H1 (cell line): ENCODE measurements around the gene NOS2. TPM values are rescaled to one million over a fixed set of nuclear protein-coding genes. Genes with fewer than 3 reads are reported as not detected.
A peak's percentile ranks its signal among the peaks of the same experiment; 100 is the strongest.

ENCODE experiments used
- E2F6 ChIP-seq: IDR thresholded peaks from 2 replicates; pipeline ENCODE4 v1.6.1; 2012; ENCODE audit warnings: inconsistent platforms
- HDAC2 ChIP-seq, 2 experiments: fragments of 300-600 bp in 1 of 2; sonication (generic) in 1 of 2; IDR thresholded peaks; 2 replicates each; pipeline ENCODE4 v1.6.1; 2011 to 2012; ENCODE audit warnings: low read depth in 2 of 2, low read length in 2 of 2, mild to moderate bottlenecking in 2 of 2, moderate library complexity in 2 of 2, borderline replicate concordance in 1 of 2, inconsistent platforms in 1 of 2
- KDM1A ChIP-seq: fragments of 200-600, 300-600 bp; sonication (generic); IDR thresholded peaks from 2 replicates; pipeline ENCODE4 v1.7.1; 2016; ENCODE audit warnings: mild to moderate bottlenecking, low read length, borderline replicate concordance
- RXRA ChIP-seq: IDR thresholded peaks from 2 replicates; pipeline ENCODE4 v1.6.1; 2011; ENCODE audit warnings: low read depth, mild to moderate bottlenecking, low read length, moderate library complexity; ENCODE audit not compliant: insufficient read depth
- TAF1 ChIP-seq: IDR thresholded peaks from 2 replicates; pipeline ENCODE4 v1.6.1; 2011; ENCODE audit warnings: mild to moderate bottlenecking, low read depth, low read length
- YY1 ChIP-seq: IDR thresholded peaks from 2 replicates; pipeline ENCODE4 v1.6.1; 2011; ENCODE audit warnings: low read depth, mild to moderate bottlenecking, low read length
- polyA plus RNA-seq, 7 experiments: library from polyadenylated mRNA; depleted of rRNA in 3 of 7; stranded (reverse) in 5 of 7; unstranded in 2 of 7; fragments of >200 nt in 5 of 7; fragments of 200-250 nt in 2 of 7; gene quantifications; 1 replicate in 5 of 7; 2 replicates in 1 of 7; 4 replicates in 1 of 7; pipeline versions ENCODE4 v1.2.1 to v1.2.3, GENCODE V29; 2011 to 2013; ENCODE audit warnings: missing spikeins in 2 of 7, mixed read lengths in 2 of 7
- total RNA-seq: library from RNA; stranded (reverse); fragmentation: NEBNext Ultra II Directional; extraction: Animal tissue kit (Norgen Biotek cat#: 25700); gene quantifications from 2 replicates; pipeline ENCODE4 v1.2.1, GENCODE V29; 2021

NOS2 gene
- total and polyA plus RNA-seq, 2 of the 8 experiments (the other 6 are each of a cell fraction or from before 2014, with no cell fraction given) = 1.0 to 1.9 TPM

- TF ChIP-seq YY1 (0 out of 2 replicates have a peak, but pooled peaks have one; percentile 14), TAF1 (no peak), RXRA (no peak), HDAC2 (IDR thresholded peaks at IDR 0.05; ENCODE audit: borderline replicate concordance in 1 of 2, low read depth in 2 of 2, low read length in 2 of 2) (peak in 1 of 2 experiments; percentile 56; a peak in 1 of 4 replicates), KDM1A (peak; percentile 94), E2F6 (no peak)
These were observed 40.1 kb downstream of the NOS2 start (continued) for GRCh38 chr17:27760069-27760885.
